Osteocyte (in vitro differentiated cells): ENCODE measurements around the gene TBRG1. TPM values are rescaled to one million over a fixed set of nuclear protein-coding genes. Genes with fewer than 3 reads are reported as not detected.
A peak's percentile ranks its signal among the peaks of the same experiment; 100 is the strongest.

ENCODE experiments used
- DNase-seq: peaks from one replicate; pipeline ENCODE4 v3.0.0; 2021; ENCODE audit warnings: mixed read lengths; ENCODE audit not compliant: unreplicated experiment; ENCODE audit errors: extremely low spot score
- H3K27ac Mint-ChIP-seq: one replicate; pipeline ENCODE4 v1.8.0; 2021; ENCODE audit warnings: mild to moderate bottlenecking, mixed read lengths; ENCODE audit not compliant: unreplicated experiment
- H3K27me3 Mint-ChIP-seq: one replicate; pipeline ENCODE4 v1.8.0; 2021; ENCODE audit warnings: mixed read lengths; ENCODE audit not compliant: unreplicated experiment
- H3K36me3 Mint-ChIP-seq: one replicate; pipeline ENCODE4 v1.8.0; 2021; ENCODE audit warnings: mixed read lengths; ENCODE audit not compliant: unreplicated experiment
- H3K4me1 Mint-ChIP-seq: one replicate; pipeline ENCODE4 v1.8.0; 2021; ENCODE audit warnings: mixed read lengths; ENCODE audit not compliant: unreplicated experiment
- H3K4me3 Mint-ChIP-seq: one replicate; pipeline ENCODE4 v1.8.0; 2021; ENCODE audit warnings: mild to moderate bottlenecking, moderate library complexity, mixed read lengths; ENCODE audit not compliant: unreplicated experiment
- H3K9me3 Mint-ChIP-seq: one replicate; pipeline ENCODE4 v1.8.0; 2021; ENCODE audit warnings: mixed read lengths; ENCODE audit not compliant: unreplicated experiment
- total RNA-seq: library from RNA; stranded (reverse); gene quantifications from 2 replicates; pipeline ENCODE4 v1.2.1, GENCODE V29; 2021
- TF ChIP-seq, protein P1 (sequence below): fragments of 200-600 bp; sonication (generic); IDR thresholded peaks from 2 replicates; pipeline ENCODE4 v1.5.0; 2021; ENCODE audit warnings: antibody characterized with exemption, mild to moderate bottlenecking, moderate library complexity

Gene TBRG1
- total RNA-seq, 1 donor from 2014 or later, result 34.8 TPM

DNA sequence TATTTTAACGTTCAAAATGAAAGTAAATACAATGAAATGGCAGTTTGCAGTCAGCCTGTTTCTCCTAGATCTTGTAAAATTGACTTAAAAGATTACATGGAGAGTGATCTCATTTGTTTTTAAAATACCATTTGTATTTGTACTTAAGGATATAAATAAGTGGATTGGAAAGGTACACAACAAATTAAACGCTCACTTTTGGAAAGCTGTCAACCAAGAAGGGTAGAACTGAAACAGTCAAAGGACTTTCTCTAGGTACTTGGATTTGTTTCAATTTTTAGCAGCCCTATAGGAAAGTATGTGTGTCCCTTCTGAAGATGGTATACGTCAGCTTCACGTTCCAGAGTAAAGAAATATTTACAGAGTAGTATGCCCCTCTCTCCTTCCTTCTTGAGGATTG is 7.3 kb downstream of the TBRG1 start:
- H3K4me1 Mint-ChIP-seq, result no peaks in the 10 kb centered on the region
- H3K27me3 Mint-ChIP-seq, result no peaks in the 10 kb centered on the region
- H3K4me3 Mint-ChIP-seq, result no peak overlapping the region
- peaks cover 51% of the 10 kb centered on the region for H3K36me3 Mint-ChIP-seq
- no peaks in the 10 kb centered on the region for H3K9me3 Mint-ChIP-seq
- no peak overlapping the region for H3K27ac Mint-ChIP-seq
- no peak for DNase-seq
- TF ChIP-seq, protein P1, sequence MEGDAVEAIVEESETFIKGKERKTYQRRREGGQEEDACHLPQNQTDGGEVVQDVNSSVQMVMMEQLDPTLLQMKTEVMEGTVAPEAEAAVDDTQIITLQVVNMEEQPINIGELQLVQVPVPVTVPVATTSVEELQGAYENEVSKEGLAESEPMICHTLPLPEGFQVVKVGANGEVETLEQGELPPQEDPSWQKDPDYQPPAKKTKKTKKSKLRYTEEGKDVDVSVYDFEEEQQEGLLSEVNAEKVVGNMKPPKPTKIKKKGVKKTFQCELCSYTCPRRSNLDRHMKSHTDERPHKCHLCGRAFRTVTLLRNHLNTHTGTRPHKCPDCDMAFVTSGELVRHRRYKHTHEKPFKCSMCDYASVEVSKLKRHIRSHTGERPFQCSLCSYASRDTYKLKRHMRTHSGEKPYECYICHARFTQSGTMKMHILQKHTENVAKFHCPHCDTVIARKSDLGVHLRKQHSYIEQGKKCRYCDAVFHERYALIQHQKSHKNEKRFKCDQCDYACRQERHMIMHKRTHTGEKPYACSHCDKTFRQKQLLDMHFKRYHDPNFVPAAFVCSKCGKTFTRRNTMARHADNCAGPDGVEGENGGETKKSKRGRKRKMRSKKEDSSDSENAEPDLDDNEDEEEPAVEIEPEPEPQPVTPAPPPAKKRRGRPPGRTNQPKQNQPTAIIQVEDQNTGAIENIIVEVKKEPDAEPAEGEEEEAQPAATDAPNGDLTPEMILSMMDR, result no peak

DNA sequence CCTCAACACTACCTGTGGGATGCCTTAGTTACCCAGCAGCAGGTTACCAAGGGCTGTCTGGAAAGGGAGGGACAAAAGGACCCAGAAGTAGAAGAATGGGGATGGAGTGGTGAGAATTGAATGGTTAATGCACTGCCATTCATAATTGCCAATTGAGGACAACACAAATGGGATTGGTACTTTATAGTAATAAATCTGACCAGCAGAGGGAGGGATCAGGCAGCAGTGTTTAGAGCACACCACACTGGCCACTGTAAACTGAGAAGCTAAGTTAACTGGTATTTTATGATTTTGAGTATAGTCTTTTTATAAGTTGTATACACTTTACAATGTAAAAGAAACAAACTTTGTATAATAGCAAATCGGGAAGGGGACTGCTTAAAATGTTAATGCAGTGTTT is 10.7 kb downstream of the TBRG1 start:
- Mint-ChIP-seq H3K27me3 (no peaks in the 10 kb centered on the region), H3K4me1 (no peaks in the 10 kb centered on the region), H3K9me3 (no peaks in the 10 kb centered on the region), H3K27ac (no peak overlapping the region), H3K4me3 (no peak overlapping the region), H3K36me3 (peaks cover 55% of the 10 kb centered on the region)
- TF ChIP-seq, protein P1, result peak; percentile 43
- DNase-seq, result no peak

DNA sequence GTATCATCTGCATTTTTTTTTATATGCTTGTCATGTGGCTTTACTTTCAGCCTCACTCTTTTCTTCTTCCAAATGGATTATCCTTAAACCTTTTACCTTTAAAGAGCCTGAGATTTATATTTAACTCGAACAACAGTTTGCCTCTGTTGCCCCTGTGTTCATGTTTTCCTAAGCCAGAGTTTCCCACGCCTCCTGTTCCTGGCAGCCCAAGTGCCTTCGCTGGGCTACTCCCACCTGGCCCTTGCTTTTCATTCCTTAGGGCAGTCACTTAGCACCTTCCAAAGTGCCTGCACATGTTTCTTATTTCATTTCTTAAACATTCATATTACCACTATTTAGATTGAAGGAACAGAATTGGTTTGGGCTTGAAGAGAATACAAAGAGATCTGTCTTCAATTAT is 13.3 kb downstream of the TBRG1 start:
- Mint-ChIP-seq H3K4me3 (no peak overlapping the region), H3K36me3 (peaks cover 40% of the 10 kb centered on the region), H3K27me3 (no peaks in the 10 kb centered on the region), H3K9me3 (no peaks in the 10 kb centered on the region), H3K27ac (no peak overlapping the region), H3K4me1 (no peaks in the 10 kb centered on the region)
- no peak for DNase-seq
- TF ChIP-seq, protein P1, result no peak

DNA sequence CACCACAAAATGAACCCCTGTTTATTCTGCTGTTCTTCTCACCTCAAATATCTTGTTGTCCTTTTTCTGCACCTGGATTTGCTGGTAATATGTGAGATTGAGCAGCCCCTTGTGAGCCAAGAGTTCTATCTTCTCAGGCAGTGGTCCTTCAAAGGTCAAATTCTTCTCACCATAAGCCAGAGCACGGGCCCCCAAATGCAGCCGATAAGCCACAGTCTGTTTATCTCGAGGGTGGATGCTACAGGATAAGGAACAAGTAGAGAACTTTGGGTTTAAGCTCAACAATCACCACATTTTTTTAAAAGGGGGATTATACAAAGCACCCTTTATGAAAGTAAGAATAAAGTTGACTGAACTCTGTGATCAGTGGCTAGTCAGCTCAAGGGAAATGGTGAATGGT is 15.8 kb downstream of the TBRG1 start:
- Mint-ChIP-seq H3K27ac (no peak overlapping the region), H3K4me1 (no peaks in the 10 kb centered on the region), H3K4me3 (no peak overlapping the region), H3K36me3 (peaks cover 20% of the 10 kb centered on the region), H3K9me3 (no peaks in the 10 kb centered on the region), H3K27me3 (no peaks in the 10 kb centered on the region)
- DNase-seq, result no peak
- TF ChIP-seq, protein P1, result no peak

DNA sequence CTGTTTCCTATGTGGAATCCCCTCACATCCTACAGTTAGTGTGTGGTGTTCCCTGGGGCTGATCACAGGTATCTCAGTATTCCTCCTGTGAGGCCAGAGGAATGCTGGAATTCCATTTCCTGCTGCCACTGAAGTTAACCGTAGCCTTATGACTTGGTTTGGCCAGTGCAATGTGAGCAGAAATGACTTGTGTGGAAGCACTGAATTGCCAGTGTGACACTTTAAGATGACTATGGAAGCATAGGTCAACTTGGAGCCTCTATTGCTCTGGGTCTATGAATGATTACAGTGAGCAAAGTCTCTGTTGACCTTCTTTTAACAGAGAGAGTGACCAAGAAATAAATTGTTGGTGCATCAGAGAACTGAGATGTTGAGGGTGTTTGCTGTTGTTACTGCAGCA is 16.5 kb downstream of the TBRG1 start:
- no peaks in the 10 kb centered on the region for H3K9me3 Mint-ChIP-seq
- H3K4me3 Mint-ChIP-seq, result no peak overlapping the region
- H3K36me3 Mint-ChIP-seq, result peaks cover 15% of the 10 kb centered on the region
- H3K4me1 Mint-ChIP-seq, result no peaks in the 10 kb centered on the region
- no peak for DNase-seq
- no peaks in the 10 kb centered on the region for H3K27me3 Mint-ChIP-seq
- TF ChIP-seq, protein P1, result no peak
- H3K27ac Mint-ChIP-seq, result no peak overlapping the region
